Measurements from ENCODE around the gene PPIF.

GRCh38 chr10:79393221-79393923 is 46.1 kb downstream of the PPIF start:
- TF ChIP-seq FOXP2 (optimal IDR thresholded peaks at IDR 0.05; ENCODE audit: borderline replicate concordance, extremely low read depth, extremely low read length, insufficient read depth) (no peak), POLR2AphosphoS5 (IDR thresholded peaks at IDR 0.05; ENCODE audit: low read depth, low read length) (no peak), REST (IDR thresholded peaks at IDR 0.05; ENCODE audit: insufficient read depth in 1 of 2, low read depth in 2 of 2, low read length in 2 of 2) (no peak), TAF1 (IDR thresholded peaks at IDR 0.05; ENCODE audit: borderline replicate concordance, insufficient read depth, low read length) (no peak)
